Naive B cell (primary cell): Measurements from ENCODE around the gene ASPG. TPM values are rescaled to one million over a fixed set of nuclear protein-coding genes. Genes with fewer than 3 reads are reported as not detected.

Source experiments
- ATAC-seq, 2 donors: fragments of 150-1000 bp; cut with Tn5 transposase; 2 replicates each; pipeline ENCODE4 v1.10.0; 2021; ENCODE audit warnings: low read depth in 2 of 2, mild to moderate bottlenecking in 2 of 2, moderate library complexity in 2 of 2
- DNase-seq: peaks from one replicate; pipeline ENCODE4 v3.0.0; 2022
- H3K27ac Mint-ChIP-seq, 6 donors: one replicate each; pipeline ENCODE4 v1.8.0; 2020 to 2022; ENCODE audit warnings: mild to moderate bottlenecking in 6 of 6, mixed read lengths in 6 of 6, moderate library complexity in 5 of 6, inconsistent platforms in 2 of 6
- H3K27me3 Mint-ChIP-seq, 3 donors: one replicate each; pipeline ENCODE4 v1.8.0; 2021 to 2022; ENCODE audit warnings: mixed read lengths in 3 of 3, mild to moderate bottlenecking in 1 of 3
- H3K36me3 Mint-ChIP-seq, 2 donors: one replicate each; pipeline ENCODE4 v1.8.0; 2020 to 2022; ENCODE audit warnings: mixed read lengths in 2 of 2, inconsistent platforms in 1 of 2, mild to moderate bottlenecking in 1 of 2
- H3K4me1 Mint-ChIP-seq, 3 donors: one replicate each; pipeline ENCODE4 v1.8.0; 2020 to 2022; ENCODE audit warnings: mixed read lengths in 3 of 3, inconsistent platforms in 1 of 3, mild to moderate bottlenecking in 1 of 3, moderate library complexity in 1 of 3
- H3K4me3 Mint-ChIP-seq, 8 donors: one replicate each; pipeline ENCODE4 v1.8.0; 2020 to 2022; ENCODE audit warnings: mild to moderate bottlenecking in 8 of 8, mixed read lengths in 8 of 8, moderate library complexity in 8 of 8, inconsistent platforms in 2 of 8
- H3K9me3 Mint-ChIP-seq, 7 donors: one replicate each; pipeline ENCODE4 v1.8.0; 2020 to 2022; ENCODE audit warnings: mixed read lengths in 7 of 7, mild to moderate bottlenecking in 5 of 7, inconsistent platforms in 2 of 7, moderate library complexity in 1 of 7
- polyA plus RNA-seq, 6 donors: library from polyadenylated mRNA; unstranded; fragments of 300-500 nt; fragmentation: Illumina TruSeq; gene quantifications; one replicate each; pipeline ENCODE4 v1.2.3, GENCODE V29; 2021; ENCODE audit warnings: low read depth in 6 of 6

ASPG gene
- polyA plus RNA-seq, 6 donors from 2014 or later: not detected

DNA sequence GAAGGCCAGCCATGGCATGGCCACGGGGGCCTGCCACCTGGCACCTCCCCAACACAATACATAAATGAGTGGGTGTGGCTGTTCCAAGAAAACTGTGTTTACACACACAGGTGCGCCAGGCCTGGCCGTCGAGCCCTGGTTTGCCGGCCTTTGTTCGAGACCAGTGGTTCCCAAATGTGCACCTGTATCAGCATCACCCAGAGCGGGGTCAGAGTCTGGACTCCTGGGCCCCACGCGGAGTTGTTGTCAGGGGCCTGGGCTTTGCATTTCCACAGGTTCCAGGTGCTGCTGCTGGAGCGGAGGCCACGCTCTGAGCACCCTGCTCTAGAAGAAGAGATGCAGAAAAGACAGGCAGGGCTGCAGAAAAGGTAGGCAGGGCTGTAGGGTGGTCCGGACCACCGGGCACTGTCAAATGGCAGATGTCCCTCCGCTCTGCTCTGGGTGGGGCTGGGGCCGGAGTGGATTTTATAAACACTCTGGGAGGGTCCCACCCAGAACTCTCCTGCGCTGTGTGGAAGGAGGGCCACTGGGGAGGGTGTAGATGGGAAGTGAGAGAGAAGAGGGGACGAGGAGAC lies 4.2 kb upstream of the ASPG start:
- peaks cover 17 to 39% (median 18%) of the 10 kb centered on the region in 3 donors for H3K27me3 Mint-ChIP-seq
- H3K4me3 Mint-ChIP-seq: no peak overlapping the region
- no peak overlapping the region for H3K27ac Mint-ChIP-seq
- peaks cover 10 to 15% (median 11%) of the 10 kb centered on the region in 3 donors for H3K4me1 Mint-ChIP-seq
- DNase-seq (no peak), ATAC-seq (no peak)
- no peaks in the 10 kb centered on the region for H3K9me3 Mint-ChIP-seq
- no peaks in the 10 kb centered on the region for H3K36me3 Mint-ChIP-seq

DNA sequence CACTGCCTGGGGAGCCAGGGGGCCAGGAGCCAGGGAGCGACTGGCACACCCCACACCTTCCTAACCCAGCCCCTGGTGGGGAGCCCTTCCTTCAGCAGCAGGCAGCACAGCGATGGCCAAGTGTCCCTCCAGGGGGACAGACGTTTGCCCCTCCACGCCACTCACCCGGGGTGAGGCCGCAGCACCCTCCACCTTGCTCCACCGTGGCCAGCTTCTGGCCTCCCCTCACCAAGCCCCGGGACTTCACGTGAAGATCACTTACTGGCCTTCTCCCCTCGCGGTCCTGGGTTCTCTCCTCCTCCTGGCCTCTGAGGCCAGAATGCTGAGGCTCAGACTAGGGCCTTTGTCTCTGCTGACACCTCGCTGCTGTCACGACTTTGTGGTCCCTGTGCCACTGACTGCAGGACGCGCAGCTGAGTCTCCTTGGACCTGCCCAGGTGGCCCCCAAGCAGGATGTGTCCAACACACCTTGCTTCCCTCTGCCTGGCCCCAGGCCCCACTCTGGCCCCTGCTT lies 3.5 kb upstream of the ASPG start:
- no peaks in the 10 kb centered on the region for H3K36me3 Mint-ChIP-seq
- no peak overlapping the region for H3K4me3 Mint-ChIP-seq
- H3K27ac Mint-ChIP-seq: no peak overlapping the region
- DNase-seq (no peak), ATAC-seq (no peak)
- H3K27me3 Mint-ChIP-seq: peaks cover 15 to 42% (median 22%) of the 10 kb centered on the region in 3 donors
- H3K9me3 Mint-ChIP-seq: no peaks in the 10 kb centered on the region
- peaks cover 10 to 15% (median 11%) of the 10 kb centered on the region in 3 donors for H3K4me1 Mint-ChIP-seq

DNA sequence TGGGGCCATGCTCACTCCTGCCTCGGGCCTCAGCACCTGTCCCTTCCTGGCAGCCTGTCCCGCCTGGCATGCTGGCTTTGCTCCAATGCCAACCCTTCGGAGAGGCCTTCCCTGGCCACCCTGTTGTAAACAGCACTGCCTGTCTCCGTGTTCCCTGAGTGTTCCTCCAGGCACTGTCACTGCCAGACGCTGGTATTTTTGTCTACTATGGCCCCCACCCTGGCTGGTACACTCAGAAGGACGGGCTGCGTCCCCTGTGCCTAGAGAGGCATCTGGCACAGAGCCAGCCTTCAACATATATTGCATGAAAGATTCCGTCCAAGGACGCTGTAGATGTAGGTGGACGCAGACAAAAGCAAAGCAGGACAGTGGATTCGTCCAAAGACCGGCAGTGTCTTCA lies 2.7 kb upstream of the ASPG start:
- H3K36me3 Mint-ChIP-seq: no peaks in the 10 kb centered on the region
- no peak overlapping the region for H3K4me3 Mint-ChIP-seq
- no peak for DNase-seq
- H3K4me1 Mint-ChIP-seq: peaks cover 8 to 13% (median 10%) of the 10 kb centered on the region in 3 donors
- no peaks in the 10 kb centered on the region for H3K9me3 Mint-ChIP-seq
- no peak for ATAC-seq
- H3K27me3 Mint-ChIP-seq: peaks cover 16 to 50% (median 29%) of the 10 kb centered on the region in 3 donors
- H3K27ac Mint-ChIP-seq: no peak overlapping the region

DNA sequence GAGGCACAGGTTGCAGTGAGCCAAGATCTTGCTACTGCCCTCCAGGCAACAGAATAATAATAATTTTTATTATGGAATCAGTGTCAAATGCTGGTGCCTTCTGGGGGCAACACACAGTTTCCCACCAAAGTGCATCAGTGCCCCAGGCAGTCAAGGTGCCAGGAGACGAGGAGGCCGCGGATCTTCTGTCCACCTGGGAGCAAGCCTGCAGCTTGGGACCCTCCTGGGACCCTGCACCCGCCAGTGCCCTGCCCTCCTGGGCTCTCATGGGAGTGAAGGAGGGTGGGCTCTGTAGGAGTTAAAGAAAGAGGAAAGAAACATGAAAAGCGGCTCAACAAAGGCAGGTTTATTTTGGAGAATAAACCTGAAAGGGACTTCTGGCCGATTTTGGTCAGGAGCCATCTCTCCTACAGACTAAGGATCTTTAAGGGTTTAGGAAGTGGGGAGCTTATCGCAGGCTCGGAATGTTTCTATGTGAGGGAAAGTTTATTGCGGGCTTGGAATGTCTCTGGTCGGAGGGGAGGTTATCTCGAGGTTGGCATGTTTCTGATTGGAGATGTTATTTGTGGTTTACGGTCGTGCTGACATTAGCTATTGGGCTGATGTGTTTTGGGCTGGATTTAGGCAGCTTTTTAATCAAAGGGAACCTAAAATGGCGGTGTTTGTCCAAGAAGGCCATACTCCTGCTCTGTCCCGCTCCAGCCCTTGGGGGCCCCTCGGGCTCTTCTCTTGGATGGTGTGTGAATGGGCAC lies 1.1 kb upstream of the ASPG start:
- peak overlapping the region in 1 of 6 donors; percentile 74 for H3K27ac Mint-ChIP-seq
- H3K27me3 Mint-ChIP-seq: peaks cover 13 to 58% (median 29%) of the 10 kb centered on the region in 3 donors
- peaks cover 0 to 4% (median 0%) of the 10 kb centered on the region in 3 donors for H3K4me1 Mint-ChIP-seq
- peak overlapping the region in 4 of 8 donors; percentile 21 to 60 (median 34) for H3K4me3 Mint-ChIP-seq
- H3K36me3 Mint-ChIP-seq: no peaks in the 10 kb centered on the region
- H3K9me3 Mint-ChIP-seq: no peaks in the 10 kb centered on the region
- ATAC-seq: no peak
- no peak for DNase-seq

DNA sequence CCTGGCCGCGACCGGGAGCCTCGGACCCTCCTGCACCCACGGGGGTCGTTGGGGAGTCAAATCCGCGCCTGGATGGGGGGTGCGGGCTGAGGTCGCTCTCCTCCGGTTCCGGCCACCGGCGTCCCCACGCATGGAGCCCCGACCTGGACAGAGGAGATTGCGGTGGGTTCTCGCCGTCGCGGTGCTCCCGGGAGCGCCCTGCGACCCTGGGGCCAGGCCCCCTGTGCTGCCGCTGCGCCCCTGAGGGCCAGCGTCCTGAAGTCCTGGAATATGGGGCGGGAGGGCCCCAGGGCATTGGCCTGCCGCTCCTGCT lies 345 bp downstream of the ASPG start:
- ATAC-seq (no peak), DNase-seq (no peak)
- no peaks in the 10 kb centered on the region for H3K9me3 Mint-ChIP-seq
- no peak overlapping the region for H3K27ac Mint-ChIP-seq
- no peaks in the 10 kb centered on the region for H3K36me3 Mint-ChIP-seq
- H3K4me3 Mint-ChIP-seq: no peak overlapping the region
- H3K27me3 Mint-ChIP-seq: peaks cover 16 to 58% (median 33%) of the 10 kb centered on the region in 3 donors
- peaks cover 0 to 4% (median 0%) of the 10 kb centered on the region in 3 donors for H3K4me1 Mint-ChIP-seq

DNA sequence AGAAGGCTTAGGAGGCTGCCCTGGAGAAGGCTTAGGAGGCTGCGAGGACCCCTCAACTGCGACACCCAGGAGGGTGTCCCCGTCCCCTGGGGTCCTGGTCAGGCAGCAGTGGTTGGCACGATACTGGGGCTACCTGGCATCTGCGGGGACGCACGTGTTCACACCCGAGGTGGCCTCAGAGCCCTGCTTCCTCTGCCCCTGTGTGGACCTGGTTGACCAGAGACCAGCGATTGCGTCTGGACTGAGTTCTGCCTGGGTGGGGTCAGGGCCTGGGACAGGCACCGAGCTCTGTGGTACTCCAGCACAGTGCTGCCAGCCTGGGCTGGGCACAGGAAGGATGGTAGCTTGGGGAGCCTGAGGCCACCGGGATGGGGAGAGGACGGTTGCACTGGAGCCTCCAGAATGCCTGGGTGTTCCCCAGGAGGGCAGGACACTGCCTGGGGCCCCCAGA lies 735 bp downstream of the ASPG start:
- ATAC-seq: no peak
- no peaks in the 10 kb centered on the region for H3K36me3 Mint-ChIP-seq
- peaks cover 0 to 4% (median 0%) of the 10 kb centered on the region in 3 donors for H3K4me1 Mint-ChIP-seq

DNA sequence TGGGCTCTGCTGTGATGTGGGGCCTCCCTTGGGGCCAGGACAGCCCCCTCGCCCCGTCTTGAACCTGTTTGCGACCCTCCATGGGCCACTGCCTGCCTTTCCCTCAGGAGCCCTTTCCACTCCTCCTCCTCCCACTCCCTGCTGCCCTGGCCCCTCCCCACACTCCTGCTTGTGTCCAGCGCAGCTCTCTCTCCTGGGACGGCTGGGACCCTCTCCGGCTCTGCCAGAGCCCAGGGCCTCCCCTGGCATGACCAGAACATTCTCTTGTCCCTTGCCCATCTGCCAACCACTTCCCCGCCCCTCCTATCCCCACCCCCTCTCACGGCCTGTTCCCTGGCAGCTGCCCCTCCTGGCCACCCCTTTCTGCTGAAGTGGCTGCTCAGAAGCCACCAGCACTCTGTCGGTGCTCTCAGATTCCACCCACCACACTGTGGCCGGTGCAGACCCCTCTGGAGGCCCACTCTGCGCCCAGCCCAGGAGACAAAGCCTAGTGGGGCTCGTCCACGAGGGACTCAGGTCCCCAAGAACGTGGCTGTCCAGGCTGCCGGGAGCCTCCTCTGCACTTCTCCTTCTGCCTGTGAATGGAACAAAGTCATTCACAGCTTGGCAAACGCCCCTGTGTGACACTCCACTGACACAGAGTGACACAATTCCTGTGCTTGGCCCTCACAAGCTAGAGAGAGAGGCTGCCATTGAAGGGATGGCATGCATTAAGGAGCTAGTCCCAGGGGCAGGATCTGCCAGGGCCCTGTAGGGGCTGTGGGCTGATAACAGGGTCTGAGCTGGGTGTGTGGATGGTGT lies 1.4 kb downstream of the ASPG start:
- peaks cover 16 to 65% (median 41%) of the 10 kb centered on the region in 3 donors for H3K27me3 Mint-ChIP-seq
- no peak overlapping the region for H3K27ac Mint-ChIP-seq
- no peak for ATAC-seq
- peak overlapping the region in 2 of 8 donors; percentile 24 to 65 for H3K4me3 Mint-ChIP-seq
- H3K9me3 Mint-ChIP-seq: no peaks in the 10 kb centered on the region
- H3K4me1 Mint-ChIP-seq: peaks cover 0 to 4% (median 0%) of the 10 kb centered on the region in 3 donors
- H3K36me3 Mint-ChIP-seq: no peaks in the 10 kb centered on the region
- DNase-seq: no peak

More for the DNA sequence above, 735 bp downstream of the ASPG start:
- no peak overlapping the region for H3K4me3 Mint-ChIP-seq
- H3K27me3 Mint-ChIP-seq: peaks cover 16 to 60% (median 34%) of the 10 kb centered on the region in 3 donors
- H3K27ac Mint-ChIP-seq: no peak overlapping the region
- no peaks in the 10 kb centered on the region for H3K9me3 Mint-ChIP-seq
- DNase-seq: no peak

DNA sequence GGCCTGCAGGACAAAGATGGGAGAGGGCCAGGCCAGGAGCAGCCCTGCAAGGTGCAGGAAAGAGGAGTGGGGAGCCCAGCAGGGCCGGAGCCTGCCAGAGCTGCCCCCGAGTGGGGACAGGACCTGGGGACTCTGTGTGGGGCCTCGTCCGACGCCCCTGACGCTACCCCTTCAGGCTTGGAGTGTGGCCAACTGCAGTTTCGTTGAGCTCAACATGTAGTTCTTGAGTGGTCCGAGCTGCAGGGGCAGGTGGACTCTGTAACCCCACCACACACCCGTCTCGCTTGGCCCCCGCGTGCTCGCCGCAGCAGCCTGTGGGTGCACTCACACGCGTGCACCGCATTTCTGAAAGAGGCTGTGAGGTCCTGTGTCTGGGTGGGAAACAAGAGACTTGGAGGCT lies 2.0 kb downstream of the ASPG start:
- Mint-ChIP-seq H3K36me3 (no peaks in the 10 kb centered on the region), H3K9me3 (no peaks in the 10 kb centered on the region), H3K27ac (no peak overlapping the region), H3K4me1 (peaks cover 0 to 4% (median 0%) of the 10 kb centered on the region in 3 donors), H3K4me3 (no peak overlapping the region), H3K27me3 (peaks cover 16 to 61% (median 41%) of the 10 kb centered on the region in 3 donors)
- ATAC-seq (no peak), DNase-seq (no peak)

DNA sequence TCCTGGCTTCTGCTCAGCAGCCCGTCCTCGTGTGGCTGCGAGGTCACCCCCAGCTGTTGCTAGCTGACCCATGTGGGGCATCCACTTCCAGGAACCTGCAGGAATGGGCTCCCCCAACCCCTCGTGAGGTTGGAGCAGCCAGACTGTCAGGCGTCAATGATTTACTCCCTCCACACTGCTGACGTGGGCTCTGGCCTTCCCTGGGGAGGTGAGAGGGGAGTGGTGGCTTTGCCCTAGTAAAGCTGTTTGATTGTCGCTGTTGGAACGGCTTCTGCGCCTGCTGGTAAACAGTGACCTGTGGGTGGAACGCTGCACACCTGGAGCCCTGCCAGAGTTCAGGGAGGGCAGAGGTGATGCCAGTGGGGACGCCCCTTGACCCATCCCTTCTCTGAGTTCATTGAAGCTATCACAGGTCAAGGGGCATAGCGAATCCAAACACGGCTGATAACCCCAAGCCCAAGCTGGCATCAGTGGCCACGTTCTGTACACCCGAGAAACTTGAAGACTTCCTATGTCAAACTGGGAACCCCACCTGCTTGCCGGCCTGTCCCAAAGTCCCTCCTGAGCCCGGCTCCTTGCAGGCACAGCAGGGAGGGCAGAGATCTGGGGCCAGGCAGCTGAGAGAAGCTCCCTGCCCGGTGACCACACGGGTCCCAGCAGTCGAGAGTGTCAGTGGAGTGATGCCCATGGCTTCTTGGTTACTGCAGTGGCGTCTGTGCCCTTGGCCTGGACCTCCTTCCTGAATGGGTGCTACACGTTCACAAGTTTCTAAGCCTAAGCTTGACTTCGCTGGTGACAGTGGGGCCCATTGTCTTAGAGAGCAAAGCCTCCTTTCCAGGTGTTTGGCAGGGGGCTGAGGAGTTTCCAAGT lies 2.7 kb downstream of the ASPG start:
- no peak overlapping the region for H3K27ac Mint-ChIP-seq
- no peaks in the 10 kb centered on the region for H3K9me3 Mint-ChIP-seq
- no peaks in the 10 kb centered on the region for H3K36me3 Mint-ChIP-seq
- ATAC-seq: no peak
- H3K4me1 Mint-ChIP-seq: peaks cover 0 to 4% (median 0%) of the 10 kb centered on the region in 3 donors
- no peak overlapping the region for H3K4me3 Mint-ChIP-seq
- peaks cover 16 to 54% (median 35%) of the 10 kb centered on the region in 3 donors for H3K27me3 Mint-ChIP-seq
- DNase-seq: no peak

DNA sequence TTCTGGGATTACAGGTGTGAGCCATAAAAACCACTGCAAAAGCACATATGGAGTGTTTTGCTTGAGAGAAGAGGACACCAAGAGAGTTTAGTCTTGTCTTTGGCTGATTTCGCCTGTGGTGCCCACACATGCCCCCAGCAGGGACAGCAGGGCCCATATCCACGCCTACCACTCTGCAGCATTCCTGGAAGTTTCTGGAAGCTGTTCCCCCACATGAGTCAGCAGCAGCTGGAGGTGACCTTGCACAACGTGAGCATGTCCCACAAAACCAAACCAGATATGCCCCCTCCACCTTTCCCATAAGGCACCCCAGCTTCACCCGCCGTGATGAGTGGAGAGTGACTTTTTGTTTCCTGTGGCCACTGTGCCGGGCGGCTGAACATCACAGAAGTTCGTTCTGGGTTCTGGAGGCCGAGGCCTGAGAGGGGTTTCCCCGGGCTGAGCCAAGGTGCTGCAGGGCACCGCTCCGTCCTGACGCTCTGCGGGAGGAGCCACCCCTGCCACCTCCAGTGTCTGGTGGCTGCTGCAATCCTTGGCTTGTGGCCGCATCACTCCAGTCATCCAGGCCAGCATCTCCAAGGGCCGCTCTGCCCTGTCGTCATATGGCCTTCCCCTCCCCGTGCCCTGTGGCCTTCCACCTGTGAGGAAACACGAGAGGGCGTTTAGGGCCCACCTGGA lies 4.7 kb downstream of the ASPG start:
- H3K27me3 Mint-ChIP-seq: peaks cover 7 to 44% (median 34%) of the 10 kb centered on the region in 3 donors
- ATAC-seq (no peak), DNase-seq (no peak)
- no peaks in the 10 kb centered on the region for H3K9me3 Mint-ChIP-seq
- H3K4me3 Mint-ChIP-seq: peak overlapping the region in 1 of 8 donors; percentile 15
- peaks cover 5 to 6% (median 6%) of the 10 kb centered on the region in 3 donors for H3K4me1 Mint-ChIP-seq
- no peaks in the 10 kb centered on the region for H3K36me3 Mint-ChIP-seq
- no peak overlapping the region for H3K27ac Mint-ChIP-seq

DNA sequence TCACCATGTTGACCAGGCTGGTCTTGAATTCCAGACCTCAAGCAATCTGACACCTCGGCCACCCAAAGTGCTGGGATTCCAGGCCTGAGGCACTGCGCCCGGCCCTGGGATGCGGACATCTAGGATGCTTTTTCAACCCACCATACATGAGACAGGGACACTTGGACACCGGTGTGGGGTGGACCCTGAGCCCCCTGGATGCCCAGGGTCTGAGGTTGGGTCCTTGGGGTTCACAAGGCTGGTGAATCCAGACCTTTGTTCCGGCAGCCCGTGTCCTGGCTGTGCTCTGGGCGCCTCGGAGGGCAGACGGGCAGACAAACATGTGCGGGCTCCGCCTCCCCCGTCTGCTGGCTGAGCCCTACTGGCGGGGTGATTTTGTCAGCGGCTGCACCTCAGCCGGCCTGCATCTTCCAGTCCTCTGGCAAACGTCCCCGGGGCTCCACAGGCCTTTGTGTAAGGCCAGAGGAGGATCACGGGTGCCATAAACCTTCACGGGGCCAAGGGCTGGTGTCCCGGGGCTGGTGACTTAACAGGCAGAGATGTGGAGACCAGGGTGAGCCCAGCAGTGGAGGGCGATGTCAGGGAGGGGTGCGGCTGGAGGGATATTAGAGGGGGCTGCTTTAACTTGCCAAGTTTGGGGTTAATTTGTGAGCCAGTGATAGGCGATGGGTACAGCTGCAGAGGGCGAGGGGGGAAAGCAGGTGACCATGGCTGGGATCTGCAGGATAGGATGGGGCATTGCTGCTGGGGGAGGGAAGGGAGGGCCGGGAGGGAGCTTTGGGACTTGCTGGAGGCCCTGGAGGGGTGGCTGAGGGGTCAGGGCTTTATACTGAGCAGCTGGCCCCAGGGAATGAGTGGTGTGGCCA lies 5.8 kb downstream of the ASPG start:
- Mint-ChIP-seq H3K36me3 (no peaks in the 10 kb centered on the region), H3K27ac (no peak overlapping the region), H3K4me1 (peaks cover 6 to 9% (median 9%) of the 10 kb centered on the region in 3 donors), H3K27me3 (peaks cover 7 to 41% (median 41%) of the 10 kb centered on the region in 3 donors), H3K9me3 (peaks cover 0 to 2% (median 0%) of the 10 kb centered on the region in 7 donors), H3K4me3 (no peak overlapping the region)
- no peak for DNase-seq
- ATAC-seq: no peak
